ENCODE measurements around the gene MLLT10.
A peak's percentile ranks its signal among the peaks of the same experiment; 100 is the strongest.

Gene MLLT10

GRCh38 chr10:21655236-21655635, 121.2 kb downstream of the MLLT10 start:
- no peak for DNase-seq

DNA sequence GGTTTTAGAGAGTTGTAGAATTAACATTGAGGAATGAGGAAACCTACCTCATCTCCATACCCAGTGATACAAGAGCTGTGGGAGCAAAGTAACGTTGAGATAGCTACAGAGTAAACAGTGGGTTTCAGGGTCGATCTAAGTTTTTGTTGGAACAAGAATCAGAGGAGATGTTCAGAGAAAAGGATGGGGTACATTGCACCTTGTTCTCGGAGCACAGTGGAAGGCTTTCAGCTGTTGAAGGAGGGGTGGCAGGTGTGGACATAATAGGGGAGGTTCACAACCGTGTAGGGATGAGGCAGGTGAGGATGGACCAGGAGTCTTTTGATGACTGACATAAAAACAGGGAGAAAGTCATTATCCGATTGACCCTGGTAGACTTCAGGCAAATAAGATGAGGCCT, 121.7 kb downstream of the MLLT10 start:
- DNase-seq: no peak

DNA sequence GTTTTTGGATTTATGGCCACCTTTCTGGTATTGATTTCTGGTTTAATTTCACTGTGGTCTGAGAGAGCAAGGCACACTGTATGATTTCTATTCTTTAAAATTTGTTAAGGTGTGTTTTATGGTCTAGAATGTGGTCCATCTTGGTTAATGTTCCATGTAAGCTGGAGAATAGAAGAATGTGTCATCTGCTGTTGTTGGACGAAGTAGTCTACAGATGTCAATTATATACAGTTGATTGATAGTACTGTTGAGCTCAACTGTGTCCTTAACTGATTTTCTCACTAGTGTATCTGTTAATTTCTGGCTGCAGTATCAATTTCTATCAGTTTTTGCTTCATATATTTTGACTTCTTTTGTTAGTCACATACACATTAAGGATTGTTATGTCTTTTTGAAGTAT, 127.1 kb downstream of the MLLT10 start:
- no peak for DNase-seq

- no peak for DNase-seq
Measured at GRCh38 chr10:21661935-21662334, 127.9 kb downstream of the MLLT10 start.

DNA sequence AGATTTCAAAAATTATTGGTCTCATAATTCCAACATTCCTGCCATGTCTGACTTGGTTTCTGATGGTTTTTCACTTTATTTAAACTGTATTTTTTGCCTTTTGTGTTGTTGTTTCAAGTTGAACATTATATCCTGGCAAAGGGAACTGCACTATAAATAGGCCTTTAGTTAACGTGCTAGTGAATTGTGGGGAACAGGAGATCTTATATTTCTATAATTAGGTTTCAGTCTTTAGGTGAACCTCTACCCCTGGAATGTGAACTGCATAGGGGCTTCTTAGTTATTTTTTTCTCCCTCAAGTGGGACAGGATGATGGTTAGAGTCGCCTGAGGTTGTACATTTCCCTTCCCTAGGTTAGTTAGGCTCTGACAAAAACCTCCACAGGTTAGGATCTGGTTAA, 128.6 kb downstream of the MLLT10 start:
- no peak for DNase-seq

- DNase-seq: no peak
Measured at GRCh38 chr10:21668831-21669230, 134.8 kb downstream of the MLLT10 start.

DNA sequence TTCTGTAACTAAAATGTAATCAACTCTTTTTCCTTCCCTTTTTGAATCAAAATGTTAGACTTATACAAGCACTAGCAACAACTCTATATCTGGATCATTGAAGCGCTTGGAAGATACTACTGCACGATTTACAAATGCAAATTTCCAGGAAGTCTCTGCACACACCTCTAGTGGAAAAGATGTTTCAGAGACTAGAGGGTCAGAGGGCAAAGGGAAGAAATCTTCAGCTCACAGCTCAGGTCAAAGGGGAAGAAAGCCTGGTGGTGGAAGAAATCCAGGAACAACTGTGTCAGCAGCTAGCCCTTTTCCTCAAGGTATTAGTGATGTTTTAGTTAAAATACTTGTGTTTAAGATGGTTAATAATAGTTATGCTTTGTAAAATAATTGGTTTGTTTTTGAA, 136.4 kb downstream of the MLLT10 start:
- no peak for DNase-seq

DNA sequence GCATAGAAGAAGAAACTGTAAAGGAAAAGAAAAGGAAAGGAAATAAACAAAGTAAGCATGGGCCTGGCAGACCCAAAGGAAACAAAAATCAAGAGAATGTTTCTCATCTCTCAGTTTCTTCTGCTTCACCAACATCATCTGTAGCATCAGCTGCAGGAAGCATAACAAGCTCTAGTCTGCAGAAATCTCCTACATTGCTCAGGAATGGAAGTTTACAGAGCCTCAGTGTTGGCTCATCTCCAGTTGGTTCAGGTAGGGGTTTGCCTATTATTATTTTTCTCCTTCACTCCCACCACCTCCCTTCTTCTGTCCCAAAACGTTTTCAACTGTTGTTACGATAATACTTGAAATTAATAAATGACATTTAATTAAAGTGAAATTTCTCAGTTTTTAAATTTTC, 139.6 kb downstream of the MLLT10 start:
- no peak for DNase-seq

- peak in 1 of 2 experiments; percentile 5 for DNase-seq
Measured at GRCh38 chr10:21675157-21675796, 141.2 kb downstream of the MLLT10 start.

- DNase-seq: no peak
Measured at GRCh38 chr10:21677551-21677950, 143.5 kb downstream of the MLLT10 start.

- no peak for DNase-seq
Measured at GRCh38 chr10:21681156-21681555, 147.1 kb downstream of the MLLT10 start.

- no peak for DNase-seq
Measured at GRCh38 chr10:21687266-21688008, 153.4 kb downstream of the MLLT10 start.

- no peak for DNase-seq
Measured at GRCh38 chr10:21688009-21688332, 153.9 kb downstream of the MLLT10 start.

DNA sequence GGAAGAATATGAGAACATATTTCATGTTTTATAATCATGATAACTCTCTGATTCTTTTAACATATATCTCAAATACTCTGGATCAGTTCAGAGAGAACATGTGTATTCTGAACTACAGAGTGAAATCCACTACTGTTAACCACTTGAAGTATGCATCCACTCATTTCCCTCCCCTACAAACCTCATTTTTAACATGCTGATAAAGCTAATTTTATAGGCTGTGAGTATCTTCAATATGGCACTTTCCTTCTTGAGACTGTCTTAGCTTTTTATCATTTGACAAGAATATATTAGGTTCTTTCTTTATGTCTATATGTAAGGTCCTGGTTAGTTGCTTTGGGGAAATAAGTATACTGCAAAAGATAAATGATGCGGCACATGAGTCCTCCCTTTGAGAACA, 154.8 kb downstream of the MLLT10 start:
- DNase-seq: no peak

GRCh38 chr10:21689881-21690280, 155.8 kb downstream of the MLLT10 start:
- no peak for DNase-seq

DNA sequence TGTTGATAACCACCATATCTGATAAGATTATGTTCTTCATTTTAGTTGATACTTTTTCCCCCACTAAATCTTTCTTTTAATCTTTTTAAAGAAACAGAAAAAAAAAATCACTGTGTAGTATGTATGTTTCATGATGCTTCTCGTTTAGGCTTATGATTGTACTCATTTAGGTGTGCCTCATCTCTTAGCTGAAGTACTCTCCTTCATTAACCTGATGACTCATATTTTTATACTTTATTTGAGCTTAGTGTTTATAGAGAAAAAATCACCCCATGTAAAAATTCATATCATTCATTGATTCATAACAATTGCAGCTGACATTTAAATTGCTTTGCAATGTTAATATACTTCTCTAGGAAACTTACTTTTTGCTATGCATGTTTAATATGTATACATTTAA, 158.9 kb downstream of the MLLT10 start:
- no peak for DNase-seq

GRCh38 chr10:21693418-21693817, 159.4 kb downstream of the MLLT10 start:
- no peak for DNase-seq

DNA sequence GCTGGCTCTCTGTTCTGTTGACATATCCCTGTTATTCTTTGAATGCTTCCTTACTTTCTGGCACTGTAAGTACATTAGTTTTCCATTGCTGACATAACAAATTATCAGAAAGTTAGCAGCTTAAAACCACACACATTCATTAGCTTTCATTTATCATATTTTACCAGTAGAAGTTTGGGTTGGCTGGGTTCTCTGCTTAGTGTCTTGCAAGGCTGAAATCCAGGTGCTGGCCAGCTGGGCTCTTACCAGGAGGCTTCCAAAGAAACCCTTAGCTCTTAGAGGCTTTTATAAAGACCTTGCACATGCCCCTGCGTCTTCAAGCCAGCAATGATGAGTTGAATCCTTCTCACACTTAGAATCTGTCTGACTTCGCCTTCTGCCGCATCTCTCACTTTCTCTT, 160.6 kb downstream of the MLLT10 start:
- DNase-seq: no peak

DNA sequence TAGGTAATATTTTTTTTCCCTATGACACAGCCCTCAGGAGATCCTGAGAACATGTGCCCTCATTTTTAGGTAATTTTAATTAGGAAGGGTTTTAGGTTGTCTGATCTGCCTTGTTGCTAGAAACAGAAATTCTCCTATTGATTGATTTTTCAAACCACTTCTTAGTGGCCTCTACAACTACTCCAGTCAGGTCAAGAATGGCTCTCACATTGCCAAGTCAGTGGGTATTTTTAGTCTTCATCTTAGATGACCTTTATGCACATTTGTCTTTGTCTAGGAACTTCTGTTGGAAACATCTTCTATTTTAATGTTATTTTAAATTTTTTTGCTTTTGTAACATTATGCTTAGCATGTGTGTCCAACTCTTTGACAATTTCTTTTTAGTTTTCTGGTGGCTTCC, 162.3 kb downstream of the MLLT10 start:
- no peak for DNase-seq

DNA sequence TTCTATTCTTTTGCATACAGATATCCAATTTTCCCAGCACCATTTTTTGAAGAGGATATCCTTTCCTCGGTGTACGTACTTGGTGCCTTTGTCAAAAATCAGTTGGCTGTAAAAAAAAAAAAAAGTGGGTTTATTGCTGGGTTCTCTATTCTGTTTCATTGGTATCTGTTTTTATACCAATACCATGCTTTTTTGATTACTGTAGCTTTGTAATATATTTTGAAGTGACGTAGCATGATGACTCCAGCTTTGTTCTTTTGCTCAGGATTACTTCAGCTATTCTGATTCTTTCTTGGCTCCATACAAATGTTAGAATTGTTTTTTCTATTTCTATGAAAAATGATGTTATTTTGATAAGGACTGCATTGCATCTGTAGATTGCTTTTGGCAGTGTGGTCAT, 165.5 kb downstream of the MLLT10 start:
- no peak for DNase-seq

- DNase-seq: no peak
Measured at GRCh38 chr10:21700474-21700873, 166.4 kb downstream of the MLLT10 start.

GRCh38 chr10:21702633-21703111, 168.6 kb downstream of the MLLT10 start:
- DNase-seq: no peak

DNA sequence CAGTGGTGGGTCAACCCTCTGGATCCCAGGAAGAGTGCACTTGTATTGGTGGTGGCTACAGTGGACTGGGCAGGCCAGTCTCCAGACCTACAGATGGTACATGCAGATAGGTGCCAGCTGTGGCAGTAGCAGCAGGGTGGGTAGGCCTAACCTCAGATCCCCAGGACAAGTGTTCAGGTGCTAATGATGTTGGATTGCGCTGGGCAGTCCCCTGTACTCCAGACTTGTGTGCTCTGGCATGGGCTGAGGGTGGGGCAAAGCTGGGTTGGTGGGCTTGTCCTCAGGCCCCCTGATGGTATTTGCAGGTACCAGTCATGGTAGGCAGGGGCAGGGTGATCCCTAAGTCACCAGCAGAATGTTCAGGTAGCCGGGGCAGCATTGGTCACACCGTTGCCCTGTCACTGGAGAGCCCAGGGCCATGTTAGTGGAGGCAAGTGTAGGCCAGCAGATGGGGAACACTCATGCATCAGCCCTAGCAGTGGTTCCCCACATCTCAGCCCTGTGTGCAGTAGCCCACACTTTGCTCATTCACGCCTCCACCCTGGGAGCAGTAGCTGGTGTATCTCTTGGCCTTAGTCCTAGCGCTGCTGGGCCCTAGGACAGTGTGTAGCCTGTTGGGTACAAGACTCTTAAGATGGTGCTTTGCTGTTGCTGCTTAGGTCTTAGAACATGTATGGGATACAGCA, 171.3 kb downstream of the MLLT10 start:
- DNase-seq: no peak

DNA sequence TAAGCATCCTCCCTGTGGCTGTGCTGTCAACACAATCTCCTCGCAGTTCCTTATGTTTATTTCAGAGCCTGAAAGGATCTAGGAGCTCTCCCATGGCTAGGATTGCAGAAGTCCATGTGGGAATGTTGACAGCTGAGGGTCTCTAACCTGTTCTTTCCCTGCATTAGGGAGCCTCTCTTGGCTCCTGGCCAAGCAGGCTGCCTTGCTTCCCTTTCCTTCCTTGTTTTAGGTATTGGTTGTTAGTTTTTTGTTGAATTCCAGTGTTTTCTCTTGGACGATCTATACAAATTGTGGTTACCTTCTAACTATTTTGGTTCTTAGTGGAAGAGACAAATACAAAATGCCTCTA, 171.8 kb downstream of the MLLT10 start:
- no peak for DNase-seq
